ENCODE data around the gene PAQR3.
A peak's percentile ranks its signal among the peaks of the same experiment; 100 is the strongest.

Gene PAQR3

GRCh38 chr4:78960926-78961325, 21.7 kb upstream of the PAQR3 start:
- TF ChIP-seq ZFX (IDR thresholded peaks at IDR 0.05) (no peak), CTCF (conservative IDR thresholded peaks at IDR 0.05) (no peak)
- no peak overlapping the region for H3K27ac ChIP-seq

- no peak overlapping the region for H3K27ac ChIP-seq
- TF ChIP-seq ZFX (IDR thresholded peaks at IDR 0.05) = no peak
- no peak for TF ChIP-seq CTCF (conservative IDR thresholded peaks at IDR 0.05)
These were observed 17.7 kb upstream of the PAQR3 start for GRCh38 chr4:78956975-78957374.

DNA sequence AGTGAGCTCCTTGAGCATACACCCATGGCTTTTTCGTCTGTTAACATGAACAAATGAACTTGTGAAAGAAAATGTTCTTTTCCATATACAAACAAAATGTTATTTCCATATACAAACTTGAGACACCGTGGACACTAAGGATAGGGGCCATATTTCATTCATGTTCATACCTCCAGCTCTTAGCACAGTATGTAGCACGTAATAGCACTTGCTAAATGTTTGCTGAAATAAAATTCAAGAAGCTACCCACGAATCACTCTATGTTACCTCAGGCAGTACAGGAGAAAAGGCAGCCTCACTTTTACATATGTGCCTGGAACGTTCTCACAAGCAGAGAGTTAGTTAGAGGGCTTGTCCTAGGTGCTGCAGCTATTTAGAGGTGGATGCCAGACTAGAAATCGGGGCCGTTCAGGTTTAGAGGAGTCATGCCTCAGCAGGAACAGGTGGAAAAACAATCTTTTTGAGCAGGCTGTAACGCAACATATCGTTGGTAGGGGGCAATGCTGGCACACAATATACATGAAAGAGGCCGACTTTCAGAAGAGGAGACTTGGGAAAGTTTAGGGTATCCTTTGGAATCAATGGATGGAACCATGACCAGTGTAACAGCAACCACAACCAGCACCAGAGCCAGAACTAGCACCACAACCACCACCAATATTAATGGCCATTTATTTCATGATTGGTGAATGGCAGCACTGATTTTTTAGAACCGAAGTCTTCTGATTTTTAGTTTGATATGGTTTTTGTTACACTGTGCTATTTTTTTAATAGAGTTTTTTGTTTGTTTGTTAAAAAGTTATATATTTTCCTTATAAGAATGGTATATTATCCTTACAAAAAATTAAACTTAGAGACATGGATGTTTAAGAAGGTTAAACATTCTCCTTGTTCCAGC, 14.8 kb upstream of the PAQR3 start:
- H3K27ac ChIP-seq = no peak overlapping the region
- TF ChIP-seq CTCF (conservative IDR thresholded peaks at IDR 0.05) = peak; percentile 64
- no peak for TF ChIP-seq ZFX (IDR thresholded peaks at IDR 0.05)

- TF ChIP-seq ZFX (IDR thresholded peaks at IDR 0.05) = no peak
- no peak for TF ChIP-seq CTCF (conservative IDR thresholded peaks at IDR 0.05)
- no peak overlapping the region for H3K27ac ChIP-seq
These were observed 14.0 kb upstream of the PAQR3 start for GRCh38 chr4:78953231-78953630.

GRCh38 chr4:78951862-78952472, 12.7 kb upstream of the PAQR3 start:
- no peak overlapping the region for H3K27ac ChIP-seq
- TF ChIP-seq CTCF (conservative IDR thresholded peaks at IDR 0.05) (peak; percentile 76), ZFX (IDR thresholded peaks at IDR 0.05) (no peak)

DNA sequence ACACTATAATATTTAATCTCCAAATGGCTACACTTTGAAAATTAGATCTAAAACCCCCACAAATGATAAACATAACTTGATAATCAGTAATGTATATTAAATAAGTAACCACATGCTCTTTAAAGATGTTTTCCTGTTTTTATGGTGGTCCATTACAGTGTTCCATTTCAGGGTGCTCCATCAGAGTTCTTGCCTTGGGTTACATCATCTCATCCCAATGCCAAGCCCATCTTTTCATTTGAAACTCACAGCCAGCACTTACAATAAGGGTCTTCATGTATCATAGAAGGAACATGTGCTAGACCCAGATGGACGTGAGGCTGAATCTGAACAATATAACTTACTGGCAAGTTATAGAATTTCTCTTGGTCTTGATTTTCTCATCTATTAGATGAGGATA, 10.5 kb upstream of the PAQR3 start:
- TF ChIP-seq CTCF (conservative IDR thresholded peaks at IDR 0.05) (no peak), ZFX (IDR thresholded peaks at IDR 0.05) (no peak)
- no peak overlapping the region for H3K27ac ChIP-seq

- no peak for TF ChIP-seq ZFX (IDR thresholded peaks at IDR 0.05)
- TF ChIP-seq CTCF (conservative IDR thresholded peaks at IDR 0.05) = no peak
- no peak overlapping the region for H3K27ac ChIP-seq
These were observed 6.5 kb upstream of the PAQR3 start for GRCh38 chr4:78945651-78946179.
